ENCODE measurements around the gene NDC1. TPM values are rescaled to one million over a fixed set of nuclear protein-coding genes. Genes with fewer than 3 reads are reported as not detected.
A peak's percentile ranks its signal among the peaks of the same experiment; 100 is the strongest.
"Not testable (repeated sequence)": the region's sequence is repeated elsewhere in the genome, so short reads cannot be mapped to it uniquely, and the experiment has no call there.

Gene NDC1, protein sequence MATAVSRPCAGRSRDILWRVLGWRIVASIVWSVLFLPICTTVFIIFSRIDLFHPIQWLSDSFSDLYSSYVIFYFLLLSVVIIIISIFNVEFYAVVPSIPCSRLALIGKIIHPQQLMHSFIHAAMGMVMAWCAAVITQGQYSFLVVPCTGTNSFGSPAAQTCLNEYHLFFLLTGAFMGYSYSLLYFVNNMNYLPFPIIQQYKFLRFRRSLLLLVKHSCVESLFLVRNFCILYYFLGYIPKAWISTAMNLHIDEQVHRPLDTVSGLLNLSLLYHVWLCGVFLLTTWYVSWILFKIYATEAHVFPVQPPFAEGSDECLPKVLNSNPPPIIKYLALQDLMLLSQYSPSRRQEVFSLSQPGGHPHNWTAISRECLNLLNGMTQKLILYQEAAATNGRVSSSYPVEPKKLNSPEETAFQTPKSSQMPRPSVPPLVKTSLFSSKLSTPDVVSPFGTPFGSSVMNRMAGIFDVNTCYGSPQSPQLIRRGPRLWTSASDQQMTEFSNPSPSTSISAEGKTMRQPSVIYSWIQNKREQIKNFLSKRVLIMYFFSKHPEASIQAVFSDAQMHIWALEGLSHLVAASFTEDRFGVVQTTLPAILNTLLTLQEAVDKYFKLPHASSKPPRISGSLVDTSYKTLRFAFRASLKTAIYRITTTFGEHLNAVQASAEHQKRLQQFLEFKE
- polyA plus RNA-seq (ENCODE audit: insufficient read length in 3 of 3): 10 to 100 TPM; 30.7 to 31.7 (median 31.7) TPM

DNA sequence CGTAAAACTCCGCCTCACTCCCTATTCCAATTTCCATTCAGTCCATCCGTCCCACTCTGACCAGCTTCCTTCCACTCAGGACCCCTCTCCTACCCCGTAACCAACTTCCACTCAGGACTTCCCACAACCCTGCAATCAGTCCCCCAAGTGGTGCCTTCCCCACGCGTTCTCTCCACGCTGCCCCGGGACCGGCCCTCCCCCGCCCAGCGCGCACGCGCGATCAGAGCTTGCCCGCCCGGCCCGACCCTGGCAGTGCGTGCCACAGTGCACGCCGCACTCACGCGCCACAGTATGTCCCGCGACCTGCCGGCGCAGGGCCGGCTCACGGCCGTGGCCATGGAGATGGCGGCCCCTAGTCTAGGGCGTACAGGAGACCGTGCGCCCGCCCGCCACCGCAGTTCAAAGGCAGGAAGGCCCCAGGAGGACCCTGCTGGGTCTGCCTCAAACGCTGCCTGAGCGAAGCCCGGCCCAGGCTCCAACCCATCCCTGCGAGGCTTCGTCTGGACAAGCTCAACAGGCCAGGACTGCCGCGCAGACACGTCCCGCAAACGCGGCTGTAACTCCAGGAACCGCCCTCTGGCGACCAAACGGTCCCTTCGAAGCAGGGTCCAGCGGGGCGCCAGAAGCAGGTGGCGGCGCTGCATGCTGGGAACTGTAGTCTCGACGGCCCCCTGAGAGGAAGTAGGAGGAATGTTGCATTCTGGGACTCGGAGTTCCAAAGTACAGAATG is at the start of gene NDC1:
Gene NDC1, minus strand, starts transcription at position 373 of the 730 bp plus-strand sequence. Its CDS starts 35 bp downstream, at position 338.
- DNase-seq (ENCODE audit: low read depth in 3 of 3, low spot score in 2 of 3): peak; percentile 82 to 93 (median 91)

DNA sequence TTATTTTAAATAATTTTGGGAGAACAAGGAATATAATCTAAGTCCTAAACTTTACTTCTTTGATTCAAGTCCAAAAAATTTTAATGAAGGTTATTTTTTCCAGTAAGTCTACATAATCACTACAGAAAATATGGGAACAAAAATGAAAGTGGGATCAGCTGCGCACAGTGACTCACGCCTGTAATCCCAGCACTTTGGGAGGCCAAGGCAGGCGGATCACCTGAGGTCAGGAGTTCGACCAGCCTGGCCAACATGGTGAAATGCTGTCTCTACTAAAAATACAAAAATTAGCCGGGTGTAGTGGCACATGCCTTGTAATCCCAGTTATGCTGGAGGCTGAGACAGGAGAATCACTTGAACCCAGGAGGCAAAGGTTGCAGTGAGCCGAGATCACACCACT is 45.5 kb upstream of the NDC1 start:
- not testable (repeated sequence) for DNase-seq (ENCODE audit: low read depth in 3 of 3, low spot score in 2 of 3)

DNA sequence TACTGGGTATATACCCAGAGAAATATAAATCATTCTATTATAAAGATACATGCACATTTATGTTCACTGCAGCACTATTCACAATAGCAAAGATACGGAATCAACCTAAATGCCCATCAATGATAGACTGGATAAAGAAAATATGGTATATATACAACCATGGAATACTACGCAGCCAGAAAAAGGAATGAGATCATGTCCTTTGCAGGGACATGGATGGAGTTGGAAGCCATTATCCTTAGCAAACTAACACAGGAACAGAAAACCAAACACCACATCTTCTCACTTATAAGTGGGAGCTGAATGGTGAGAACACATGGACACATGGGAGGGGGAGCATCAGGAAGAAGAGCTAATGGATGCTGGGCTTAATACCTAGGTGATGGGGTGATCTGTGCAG is 43.8 kb upstream of the NDC1 start:
- not testable (repeated sequence) for DNase-seq (ENCODE audit: low read depth in 3 of 3, low spot score in 2 of 3)

DNA sequence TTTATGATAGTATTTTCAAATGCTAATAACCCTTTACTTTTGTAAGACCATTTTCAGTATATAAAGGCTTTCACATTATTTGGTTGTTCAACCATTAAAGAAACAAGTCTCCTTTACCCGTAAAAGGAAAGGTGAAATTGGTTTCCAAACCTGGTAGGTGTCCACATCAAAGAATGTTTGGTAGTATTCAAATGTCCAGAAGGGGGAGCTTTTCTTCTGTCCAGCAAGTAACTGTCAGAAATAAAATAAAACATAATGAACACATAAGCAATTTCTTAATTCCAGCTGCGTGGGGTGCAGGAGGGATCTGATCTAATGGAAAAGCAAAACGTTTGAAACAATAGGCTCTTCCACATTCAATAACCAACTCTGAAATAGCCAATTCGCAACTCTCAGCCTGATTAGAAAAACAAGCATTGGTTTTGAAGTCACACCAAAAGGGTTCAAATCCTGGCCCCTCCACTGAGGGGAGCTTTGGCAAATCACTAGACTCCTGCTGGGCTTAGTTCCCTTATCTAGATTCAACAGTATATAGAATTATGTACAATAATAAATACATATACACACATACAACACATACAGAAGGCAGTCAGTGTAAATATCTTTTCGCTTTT is 40.5 kb upstream of the NDC1 start:
- no peak for DNase-seq (ENCODE audit: low read depth in 3 of 3, low spot score in 2 of 3)

DNA sequence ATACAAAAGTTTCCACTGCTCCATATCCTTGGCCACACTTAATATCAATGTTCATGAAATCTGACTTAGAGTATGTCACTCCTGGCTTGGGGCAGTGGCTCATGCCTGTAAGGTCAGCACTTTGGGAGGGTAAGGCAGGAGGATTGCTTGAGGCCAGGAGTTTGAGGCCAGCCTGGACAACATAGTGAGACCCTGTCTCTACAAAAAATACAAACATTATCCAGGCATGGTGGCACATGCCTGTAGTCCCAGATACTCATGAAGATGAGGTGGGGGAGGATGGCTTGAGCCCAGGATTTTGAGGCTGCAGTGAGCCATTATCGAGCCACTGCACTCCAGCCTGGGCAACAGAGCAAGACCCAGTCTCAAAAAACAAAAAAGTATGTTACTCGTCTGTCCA is 37.1 kb upstream of the NDC1 start:
- not testable (repeated sequence) for DNase-seq (ENCODE audit: low read depth in 3 of 3, low spot score in 2 of 3)

DNA sequence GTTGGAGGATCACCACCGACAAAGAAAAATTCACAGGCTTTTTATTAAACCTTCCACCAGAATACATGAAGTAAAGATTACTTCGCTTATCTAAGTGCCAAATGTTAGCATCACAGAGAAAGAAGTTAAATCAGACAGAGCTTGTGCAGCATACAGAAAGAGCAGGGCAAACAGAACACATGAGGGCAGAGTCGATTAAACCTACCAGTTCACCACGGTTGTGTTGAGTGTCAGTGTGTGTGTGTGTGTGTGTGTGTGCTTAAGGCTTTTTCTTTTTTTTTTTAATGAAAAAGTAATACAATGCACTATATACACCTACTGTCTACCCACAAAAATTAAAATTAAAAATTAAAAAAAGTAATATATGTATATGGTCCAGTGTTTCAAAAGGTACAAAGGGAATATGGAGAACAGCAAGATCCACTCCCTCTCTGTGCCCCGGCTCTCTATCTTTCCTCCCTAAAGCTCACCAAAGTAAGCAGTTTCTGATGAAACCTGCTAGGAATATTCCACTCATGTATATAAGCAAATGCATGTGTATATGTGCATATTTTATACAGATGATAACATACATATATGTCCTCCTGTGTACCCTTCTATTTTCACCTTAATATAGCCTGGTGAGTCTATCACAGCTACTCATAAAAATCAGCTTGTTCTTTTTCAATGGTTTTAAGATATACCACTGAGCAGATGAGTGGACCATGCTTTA is 33.8 kb upstream of the NDC1 start:
- no peak for DNase-seq (ENCODE audit: low read depth in 3 of 3, low spot score in 2 of 3)

DNA sequence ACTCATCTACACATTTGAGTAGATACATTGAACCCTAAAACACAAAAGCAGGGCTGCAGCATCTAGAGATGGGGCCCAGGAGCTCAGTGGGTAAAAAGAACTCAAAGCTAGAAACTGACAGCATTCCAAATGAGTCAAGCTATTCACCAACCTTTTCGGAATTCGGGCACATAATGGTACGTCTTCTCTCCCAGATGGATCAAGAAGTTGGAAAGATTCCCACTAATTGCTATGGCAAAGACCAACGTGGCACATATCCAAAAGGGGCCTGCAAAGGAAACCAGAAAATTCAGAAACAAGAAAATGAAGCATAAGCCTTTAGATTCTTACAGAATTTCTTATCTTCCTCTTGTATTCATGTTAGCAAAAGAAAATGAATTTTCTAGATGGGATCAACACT is 33.1 kb upstream of the NDC1 start:
- DNase-seq (ENCODE audit: low read depth in 3 of 3, low spot score in 2 of 3): no peak

DNA sequence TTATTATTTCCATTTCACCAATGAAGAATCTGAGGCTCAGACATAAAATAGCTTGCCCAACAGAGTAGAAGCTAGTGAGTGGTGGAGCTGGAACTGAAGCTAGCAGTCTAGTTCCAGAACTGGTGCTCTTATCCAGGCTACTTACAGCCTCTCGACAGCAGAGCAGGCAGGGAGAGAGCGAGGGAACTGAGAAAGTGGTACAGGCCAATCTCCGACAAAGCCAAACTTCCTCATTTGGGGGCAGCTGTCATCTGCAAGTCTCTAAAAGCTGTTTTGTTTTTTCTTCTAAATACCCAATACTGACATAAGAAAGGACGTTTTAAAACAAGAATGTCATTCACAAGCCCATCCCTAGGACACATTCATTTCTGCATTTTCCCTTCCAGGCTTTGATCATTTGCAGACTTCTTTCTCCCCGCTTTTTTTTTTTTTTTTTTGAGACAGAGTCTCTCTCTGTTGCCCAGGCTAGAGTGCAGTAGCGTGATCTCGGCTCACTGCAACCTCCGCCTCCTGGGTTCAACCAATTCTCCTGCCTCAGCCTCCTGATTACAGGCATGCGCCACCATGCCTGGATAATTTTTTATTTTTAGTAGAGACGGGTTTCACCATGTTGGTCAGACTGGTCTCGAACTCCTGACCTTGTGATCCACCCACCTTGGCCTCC is 31.5 kb upstream of the NDC1 start:
- DNase-seq (ENCODE audit: low read depth in 3 of 3, low spot score in 2 of 3): no peak

DNA sequence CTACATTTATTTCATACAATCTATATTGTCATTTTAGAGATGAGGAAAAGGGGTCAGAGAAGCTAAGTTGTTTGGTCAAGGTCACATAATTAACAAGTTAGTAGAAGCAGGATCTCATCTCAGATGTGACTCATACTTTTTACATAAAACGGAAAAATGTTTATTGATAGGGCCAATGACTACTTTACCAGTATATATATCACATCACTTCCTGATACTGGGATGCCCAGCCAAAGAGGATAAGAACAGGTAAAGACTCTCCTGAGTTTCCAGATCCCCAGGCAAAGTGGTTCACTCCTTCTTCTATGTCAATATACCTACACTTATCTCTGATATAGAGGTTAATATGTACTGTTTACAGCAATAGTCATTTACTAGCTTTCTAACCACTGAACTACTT is 30.5 kb upstream of the NDC1 start:
- DNase-seq (ENCODE audit: low read depth in 3 of 3, low spot score in 2 of 3): no peak

DNA sequence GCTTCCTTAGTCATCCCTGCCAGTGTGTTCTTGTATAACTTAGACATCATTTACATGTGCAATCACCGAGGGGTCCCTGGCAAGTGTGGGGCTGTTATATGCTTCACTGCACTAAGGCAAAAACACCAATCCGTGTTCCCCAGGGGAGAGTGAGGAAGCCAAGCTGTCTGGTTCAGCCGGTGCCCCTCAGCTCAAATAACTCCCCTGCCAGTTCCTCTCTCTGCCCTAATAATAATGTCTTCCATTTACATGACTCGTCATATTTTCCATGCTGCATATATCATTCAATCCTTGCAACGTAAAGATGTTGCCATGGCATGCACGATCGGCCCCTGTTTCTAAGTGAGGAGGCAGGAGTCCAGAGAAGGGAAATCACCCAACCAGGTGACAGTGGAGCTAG is 24.4 kb upstream of the NDC1 start:
- no peak for DNase-seq (ENCODE audit: low read depth in 3 of 3, low spot score in 2 of 3)

DNA sequence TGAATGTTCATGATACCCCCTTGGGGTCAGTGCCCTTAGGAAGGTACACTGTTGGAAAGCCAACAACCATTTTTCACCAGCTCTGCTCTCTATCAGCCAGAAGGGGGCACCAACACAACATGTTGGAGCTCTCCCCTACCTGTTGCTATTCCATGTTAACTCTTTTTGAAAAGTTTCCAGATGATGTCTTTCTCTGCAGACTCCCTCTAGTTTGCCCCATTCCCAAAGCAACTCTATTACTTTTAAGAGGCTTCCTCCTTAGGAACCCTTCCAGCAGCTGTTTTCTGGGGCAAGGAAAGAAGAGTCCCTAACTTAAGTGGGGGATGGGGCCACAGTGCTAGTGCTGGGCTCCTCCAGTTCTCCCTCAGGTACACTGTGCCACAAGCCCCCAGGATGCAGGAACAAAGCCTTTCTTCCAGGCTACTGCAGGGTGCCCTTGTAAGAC is 22.9 kb upstream of the NDC1 start:
- DNase-seq (ENCODE audit: low read depth in 3 of 3, low spot score in 2 of 3): no peak

DNA sequence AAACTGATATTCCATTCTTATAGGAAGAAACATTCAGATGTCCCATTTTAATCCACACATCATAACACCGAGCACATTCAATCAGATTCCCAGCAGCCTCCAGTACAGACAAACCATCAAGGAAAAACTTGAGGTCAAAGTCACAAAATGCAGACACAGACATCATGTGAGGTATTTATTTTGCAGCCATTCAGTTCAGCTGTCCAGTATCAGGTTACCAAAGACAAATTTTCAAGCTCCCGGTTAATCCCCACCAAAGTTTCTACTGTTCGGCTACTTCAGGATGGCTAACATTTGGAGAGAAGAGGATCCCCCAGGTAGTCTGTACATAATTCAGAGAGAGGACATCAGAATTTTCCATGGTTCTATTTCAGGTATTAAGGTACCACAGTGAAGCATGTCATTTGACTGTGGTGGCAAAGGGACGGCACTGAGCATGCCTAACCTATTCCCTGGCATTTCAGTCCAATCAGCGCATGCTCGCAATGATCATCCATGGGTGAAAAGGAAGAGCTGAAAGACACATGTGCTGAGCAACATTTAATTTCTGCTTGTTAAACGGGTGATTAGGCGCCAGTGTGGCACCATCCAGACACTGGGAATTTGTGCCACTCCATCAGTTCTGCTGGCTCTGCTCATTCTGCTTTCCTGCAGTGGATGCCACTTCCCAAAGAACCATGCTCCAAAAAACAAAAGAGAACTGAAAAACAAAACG is 13.6 kb upstream of the NDC1 start:
- no peak for DNase-seq (ENCODE audit: low read depth in 3 of 3, low spot score in 2 of 3)

DNA sequence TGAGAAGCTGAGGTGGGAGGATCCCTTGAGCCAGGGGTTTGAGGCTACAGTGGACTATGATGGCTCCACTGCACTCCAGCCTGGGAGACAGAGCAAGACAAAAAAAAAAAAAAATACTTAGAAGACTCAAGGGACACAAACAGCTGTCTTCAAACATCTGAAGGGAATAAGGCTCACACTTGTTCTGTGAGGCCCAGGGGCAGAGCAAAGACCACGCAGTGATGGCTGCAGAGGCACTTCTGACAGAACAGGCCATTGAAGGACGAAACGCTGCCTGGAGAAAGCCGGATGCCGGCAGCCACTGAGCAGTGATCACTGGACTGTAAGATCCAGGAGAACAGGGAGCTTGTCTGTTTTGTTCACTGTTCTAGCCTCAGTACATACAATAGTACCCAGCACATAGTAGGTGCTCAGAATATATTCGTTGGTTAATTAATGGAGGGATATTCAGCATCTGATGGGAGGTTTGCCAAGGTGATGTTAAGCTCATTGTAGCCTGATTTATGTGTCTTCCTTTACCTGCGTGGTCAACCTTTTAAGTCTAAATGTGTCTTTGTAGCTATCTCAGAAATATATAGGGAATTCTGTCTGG is 12.1 kb upstream of the NDC1 start:
- no peak for DNase-seq (ENCODE audit: low read depth in 3 of 3, low spot score in 2 of 3)

DNA sequence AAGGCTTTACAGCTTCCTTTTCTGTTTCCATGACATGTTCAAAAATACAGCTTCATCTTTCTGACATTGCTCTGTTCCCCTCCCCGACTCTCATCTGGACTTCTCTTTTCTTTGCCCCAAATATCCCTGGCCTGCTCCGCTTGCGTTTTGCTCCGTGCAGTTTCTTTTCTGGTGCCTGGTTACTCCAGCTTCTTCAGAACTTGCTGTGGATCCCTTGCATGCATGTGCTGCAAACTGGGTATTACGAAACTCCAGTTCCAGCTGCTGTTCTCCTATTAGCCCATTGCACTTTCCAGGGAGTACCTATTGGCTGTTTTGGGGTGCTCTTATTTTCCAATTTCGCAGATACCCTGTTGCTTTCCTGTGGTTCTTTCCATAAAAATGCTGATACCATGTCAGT is 9.9 kb upstream of the NDC1 start:
- DNase-seq (ENCODE audit: low read depth in 3 of 3, low spot score in 2 of 3): no peak

DNA sequence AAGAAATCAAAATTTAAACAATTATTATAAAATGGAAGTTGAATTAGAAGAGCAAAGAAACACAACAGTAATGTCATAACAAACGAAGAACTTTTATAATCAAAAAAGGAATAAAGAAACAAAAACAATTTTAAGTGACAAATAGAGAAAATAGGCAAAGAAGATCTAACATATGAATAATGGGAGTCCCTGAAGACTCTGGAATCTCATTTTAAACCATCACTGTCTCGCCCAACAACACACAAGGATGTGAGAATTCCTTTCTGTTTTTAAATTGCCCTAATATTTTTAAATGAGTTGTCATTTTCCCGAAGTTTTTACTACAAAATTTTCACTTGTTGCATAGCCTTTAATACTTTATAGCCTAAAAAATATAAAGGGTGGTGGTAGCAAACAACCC is 4.3 kb upstream of the NDC1 start:
- no peak for DNase-seq (ENCODE audit: low read depth in 3 of 3, low spot score in 2 of 3)

DNA sequence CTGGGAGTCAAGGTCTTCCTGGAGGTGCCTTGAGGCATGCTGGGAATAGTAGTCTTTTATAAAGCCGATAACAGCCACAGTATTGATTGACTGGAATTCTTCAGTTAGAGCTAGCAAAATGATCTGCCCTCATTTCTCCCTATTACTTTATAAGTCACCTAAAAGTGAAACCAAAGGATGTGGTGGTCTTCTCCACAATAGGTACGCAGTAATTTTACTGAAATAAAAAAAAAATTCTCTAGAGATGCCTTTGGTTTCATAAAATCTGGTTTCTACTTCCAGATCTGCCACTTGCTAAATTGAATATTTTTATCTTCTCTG is 518 bp upstream of the NDC1 start:
- DNase-seq (ENCODE audit: low read depth in 3 of 3, low spot score in 2 of 3): no peak

DNA sequence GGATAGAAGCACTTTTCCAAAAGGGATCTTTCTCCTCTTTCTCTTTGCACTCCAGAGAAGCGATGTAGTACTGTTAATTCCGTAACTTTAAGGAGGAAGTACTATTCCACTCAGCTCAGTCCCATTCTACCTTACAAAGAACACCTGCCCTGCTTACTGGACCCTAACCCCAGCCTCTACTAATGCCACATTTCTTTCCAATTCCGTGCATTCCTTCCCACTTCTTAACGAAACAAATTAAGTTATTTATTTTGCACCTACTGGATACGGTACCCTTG is 511 bp downstream of the NDC1 start:
- DNase-seq (ENCODE audit: low read depth in 3 of 3, low spot score in 2 of 3): peak in 1 of 3 donors; percentile 27

DNA sequence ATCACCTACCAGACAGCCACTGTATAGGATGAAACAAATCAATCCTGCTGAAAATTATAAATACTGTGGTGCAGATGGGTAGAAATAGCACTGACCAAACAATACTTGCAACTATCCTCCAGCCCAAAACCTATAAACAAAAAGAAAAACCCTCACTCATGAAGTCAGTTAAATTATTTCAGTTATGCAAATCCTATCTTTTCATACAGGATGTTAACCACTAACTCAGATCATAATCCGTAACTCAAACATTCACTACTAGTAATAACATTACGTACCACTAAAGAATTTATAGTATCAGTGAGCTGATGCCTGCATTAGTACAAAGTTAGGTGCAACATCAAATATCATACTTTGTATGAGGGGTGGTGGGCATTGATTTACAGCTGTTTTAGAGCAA is 2.6 kb downstream of the NDC1 start:
- no peak for DNase-seq (ENCODE audit: low read depth in 3 of 3, low spot score in 2 of 3)

DNA sequence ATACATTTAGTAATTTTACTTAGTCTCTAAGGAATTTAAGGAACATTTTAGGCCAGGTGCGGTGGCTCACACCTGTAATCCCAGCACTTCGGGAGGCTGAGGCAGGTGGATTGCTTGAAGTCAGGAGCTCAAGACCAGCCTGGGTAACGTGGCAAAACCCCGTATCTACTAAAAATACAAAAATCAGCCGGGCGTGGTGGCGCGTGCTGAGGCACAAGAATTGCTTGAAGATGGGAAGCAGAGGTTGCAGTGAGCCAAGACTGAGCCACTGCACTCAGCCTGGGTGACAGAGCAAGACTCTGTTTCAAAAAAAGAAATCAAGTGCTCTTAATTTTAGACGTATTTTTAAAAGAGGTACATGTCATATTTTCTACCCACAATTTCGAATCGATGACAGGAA is 3.3 kb downstream of the NDC1 start:
- DNase-seq (ENCODE audit: low read depth in 3 of 3, low spot score in 2 of 3): no peak

Data from right renal cortex interstitium (tissue), 3 donors.